ENCODE results near the gene FHIT.

DNA sequence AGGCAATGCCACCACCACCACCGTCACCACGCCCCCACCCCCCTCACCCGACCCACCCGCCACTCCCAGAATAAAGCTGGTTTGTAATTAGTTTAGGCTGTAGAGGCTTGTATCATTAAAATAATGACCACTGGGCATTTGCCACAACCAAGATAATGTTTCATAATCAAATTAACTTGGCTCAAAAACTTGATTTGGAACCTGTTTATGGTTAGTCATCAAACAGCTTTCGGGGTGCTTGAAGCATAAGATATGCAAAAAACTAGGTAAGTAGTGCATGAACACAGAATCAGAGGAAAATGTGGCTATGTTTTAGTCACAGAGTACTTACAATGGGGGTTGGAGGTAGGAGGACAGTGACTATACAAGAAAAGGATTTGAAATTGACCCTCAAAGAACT lies 115.1 kb downstream of the FHIT start:
- TF ChIP-seq, protein P1, sequence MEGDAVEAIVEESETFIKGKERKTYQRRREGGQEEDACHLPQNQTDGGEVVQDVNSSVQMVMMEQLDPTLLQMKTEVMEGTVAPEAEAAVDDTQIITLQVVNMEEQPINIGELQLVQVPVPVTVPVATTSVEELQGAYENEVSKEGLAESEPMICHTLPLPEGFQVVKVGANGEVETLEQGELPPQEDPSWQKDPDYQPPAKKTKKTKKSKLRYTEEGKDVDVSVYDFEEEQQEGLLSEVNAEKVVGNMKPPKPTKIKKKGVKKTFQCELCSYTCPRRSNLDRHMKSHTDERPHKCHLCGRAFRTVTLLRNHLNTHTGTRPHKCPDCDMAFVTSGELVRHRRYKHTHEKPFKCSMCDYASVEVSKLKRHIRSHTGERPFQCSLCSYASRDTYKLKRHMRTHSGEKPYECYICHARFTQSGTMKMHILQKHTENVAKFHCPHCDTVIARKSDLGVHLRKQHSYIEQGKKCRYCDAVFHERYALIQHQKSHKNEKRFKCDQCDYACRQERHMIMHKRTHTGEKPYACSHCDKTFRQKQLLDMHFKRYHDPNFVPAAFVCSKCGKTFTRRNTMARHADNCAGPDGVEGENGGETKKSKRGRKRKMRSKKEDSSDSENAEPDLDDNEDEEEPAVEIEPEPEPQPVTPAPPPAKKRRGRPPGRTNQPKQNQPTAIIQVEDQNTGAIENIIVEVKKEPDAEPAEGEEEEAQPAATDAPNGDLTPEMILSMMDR (IDR thresholded peaks at IDR 0.05), result no peak
- no peak for TF ChIP-seq POLR2A (IDR thresholded peaks at IDR 0.05)
